Measurements from ENCODE around the gene PAX5.

- TF ChIP-seq ZNF326 (CRISPR knock-in tag; IDR thresholded peaks at IDR 0.05; ENCODE audit: borderline replicate concordance) (no peak), IRF2 (CRISPR knock-in tag; IDR thresholded peaks at IDR 0.05) (no peak), SATB2 (CRISPR knock-in tag; IDR thresholded peaks at IDR 0.05) (no peak), TFDP2 (CRISPR knock-in tag; IDR thresholded peaks at IDR 0.05) (no peak), HMG20B (CRISPR knock-in tag; conservative IDR thresholded peaks at IDR 0.05) (no peak), HNRNPLL (IDR thresholded peaks at IDR 0.05; ENCODE audit: low read depth, low read length, poor library complexity, severe bottlenecking) (no peak)
Measured at GRCh38 chr9:36988848-36989247, 45.2 kb downstream of the PAX5 start.

Data from HepG2 (cell line).